ENCODE results near the gene ADAMTSL1.

DNA sequence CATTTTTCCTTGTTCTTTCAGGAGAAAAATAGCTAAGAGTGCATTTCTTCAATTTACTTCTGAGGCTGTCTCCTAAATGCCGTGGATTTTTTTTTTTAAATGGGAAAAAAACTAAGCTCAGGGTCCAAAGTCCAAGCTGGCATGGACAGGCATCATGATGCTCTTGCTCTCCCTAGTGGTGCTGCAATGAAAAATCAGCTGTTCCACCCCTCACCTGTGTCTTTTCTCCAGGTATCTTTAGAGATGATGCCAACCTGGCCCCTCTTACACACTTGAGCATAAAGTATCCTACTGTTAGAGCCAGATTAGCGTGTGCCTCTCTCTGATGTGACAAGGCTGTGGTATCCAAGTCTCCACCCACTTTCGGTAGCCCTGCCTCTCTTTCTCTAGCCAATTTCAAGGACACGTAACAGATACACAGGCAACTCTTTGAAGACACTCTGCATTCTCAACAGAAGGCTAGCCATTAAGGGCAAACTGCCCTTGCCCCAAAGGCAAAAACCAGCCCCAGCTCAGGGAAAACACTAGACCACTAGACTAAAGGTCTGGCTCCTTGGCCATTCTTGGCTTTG lies 350.2 kb downstream of the ADAMTSL1 start:
- TF ChIP-seq, protein P1, sequence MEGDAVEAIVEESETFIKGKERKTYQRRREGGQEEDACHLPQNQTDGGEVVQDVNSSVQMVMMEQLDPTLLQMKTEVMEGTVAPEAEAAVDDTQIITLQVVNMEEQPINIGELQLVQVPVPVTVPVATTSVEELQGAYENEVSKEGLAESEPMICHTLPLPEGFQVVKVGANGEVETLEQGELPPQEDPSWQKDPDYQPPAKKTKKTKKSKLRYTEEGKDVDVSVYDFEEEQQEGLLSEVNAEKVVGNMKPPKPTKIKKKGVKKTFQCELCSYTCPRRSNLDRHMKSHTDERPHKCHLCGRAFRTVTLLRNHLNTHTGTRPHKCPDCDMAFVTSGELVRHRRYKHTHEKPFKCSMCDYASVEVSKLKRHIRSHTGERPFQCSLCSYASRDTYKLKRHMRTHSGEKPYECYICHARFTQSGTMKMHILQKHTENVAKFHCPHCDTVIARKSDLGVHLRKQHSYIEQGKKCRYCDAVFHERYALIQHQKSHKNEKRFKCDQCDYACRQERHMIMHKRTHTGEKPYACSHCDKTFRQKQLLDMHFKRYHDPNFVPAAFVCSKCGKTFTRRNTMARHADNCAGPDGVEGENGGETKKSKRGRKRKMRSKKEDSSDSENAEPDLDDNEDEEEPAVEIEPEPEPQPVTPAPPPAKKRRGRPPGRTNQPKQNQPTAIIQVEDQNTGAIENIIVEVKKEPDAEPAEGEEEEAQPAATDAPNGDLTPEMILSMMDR (conservative IDR thresholded peaks at IDR 0.05; ENCODE audit: low read length) = no peak
- TF ChIP-seq EZH2phosphoT487 (IDR thresholded peaks at IDR 0.05; ENCODE audit: borderline replicate concordance, low read depth, low read length) = no peak
